GM19238 (cell line): ENCODE measurements around the gene LYVE1.

Experiments used
- DNase-seq: peaks from one replicate; pipeline ENCODE4 v3.0.0; 2011; ENCODE audit warnings: low spot score; ENCODE audit not compliant: insufficient read length

Gene LYVE1

GRCh38 chr11:10561043-10561818 lies 7.2 kb downstream of the LYVE1 start:
- no peak for DNase-seq

GRCh38 chr11:10558288-10558687 lies 10.2 kb downstream of the LYVE1 start:
- no peak for DNase-seq

- DNase-seq = no peak
Measured at GRCh38 chr11:10556590-10556989, 11.9 kb downstream of the LYVE1 start.

GRCh38 chr11:10551845-10552352 lies 16.6 kb downstream of the LYVE1 start:
- DNase-seq = no peak

- no peak for DNase-seq
Measured at GRCh38 chr11:10551290-10551592, 17.2 kb downstream of the LYVE1 start.

GRCh38 chr11:10550503-10551289 lies 17.8 kb downstream of the LYVE1 start:
- DNase-seq = no peak

GRCh38 chr11:10544491-10545465 lies 23.7 kb downstream of the LYVE1 start:
- no peak for DNase-seq

GRCh38 chr11:10543782-10544181 lies 24.7 kb downstream of the LYVE1 start:
- DNase-seq = no peak

GRCh38 chr11:10542776-10543175 lies 25.7 kb downstream of the LYVE1 start:
- no peak for DNase-seq

- no peak for DNase-seq
Measured at GRCh38 chr11:10541561-10541930, 26.9 kb downstream of the LYVE1 start.

- peak; percentile 93 for DNase-seq
Measured at GRCh38 chr11:10540915-10541560, 27.4 kb downstream of the LYVE1 start, which contains the start of gene RNF141. Gene RNF141 (minus strand): TSS chr11:10541187. CDS start chr11:10534158, 7,029 bp downstream.

GRCh38 chr11:10540546-10540914 lies 27.9 kb downstream of the LYVE1 start:
- DNase-seq = no peak

GRCh38 chr11:10539339-10539738 lies 29.1 kb downstream of the LYVE1 start:
- no peak for DNase-seq

- DNase-seq = no peak
Measured at GRCh38 chr11:10538924-10539323, 29.5 kb downstream of the LYVE1 start.

GRCh38 chr11:10537600-10537999 lies 30.9 kb downstream of the LYVE1 start:
- no peak for DNase-seq

- no peak for DNase-seq
Measured at GRCh38 chr11:10534316-10534715, 34.1 kb downstream of the LYVE1 start.

GRCh38 chr11:10533323-10533722 lies 35.1 kb downstream of the LYVE1 start:
- no peak for DNase-seq

GRCh38 chr11:10532526-10532925 lies 35.9 kb downstream of the LYVE1 start:
- no peak for DNase-seq

GRCh38 chr11:10529279-10529678 lies 39.2 kb downstream of the LYVE1 start:
- DNase-seq = no peak

GRCh38 chr11:10528121-10528520 lies 40.3 kb downstream of the LYVE1 start:
- no peak for DNase-seq
